ENCODE results near the gene INCA1. TPM values are rescaled to one million over a fixed set of nuclear protein-coding genes. Genes with fewer than 3 reads are reported as not detected.

The INCA1 gene
- polyA plus RNA-seq, 1 of the 3 experiments (the other 2 are of a cell fraction), result 1.2 TPM

GRCh38 chr17:4966844-4967538 lies 30.3 kb downstream of the INCA1 start (continued):
- peak; percentile 98 for TF ChIP-seq IRF3 (IDR thresholded peaks at IDR 0.05; ENCODE audit: low read depth, low read length)
- TF ChIP-seq POLR2AphosphoS5 (IDR thresholded peaks at IDR 0.05; ENCODE audit: low read depth, low read length), result peak; percentile 8; the same call in 1 of the 2 replicates
- TF ChIP-seq FOXJ3 (CRISPR knock-in tag; IDR thresholded peaks at IDR 0.05), result 0 out of 2 replicates have a peak, but pooled peaks have one; percentile 18
- no peak for TF ChIP-seq YY1 (IDR thresholded peaks at IDR 0.05; ENCODE audit: low read depth)
- no peak for TF ChIP-seq GATA2 (CRISPR knock-in tag; IDR thresholded peaks at IDR 0.05)
- TF ChIP-seq FOSL2 (IDR thresholded peaks at IDR 0.05; ENCODE audit: borderline replicate concordance, low read depth), result no peak
- peak; percentile 45 for TF ChIP-seq GABPA (IDR thresholded peaks at IDR 0.05; ENCODE audit: low read depth)
- no peak for TF ChIP-seq SIN3A (IDR thresholded peaks at IDR 0.05; ENCODE audit: borderline replicate concordance, low read depth, low read length)
- no peak for TF ChIP-seq CTCF (IDR thresholded peaks at IDR 0.05)
- no peak for TF ChIP-seq TAF1 (IDR thresholded peaks at IDR 0.05; ENCODE audit: borderline replicate concordance, low read depth, low read length)
- 0 out of 2 replicates have a peak, but pooled peaks have one; percentile 31 for TF ChIP-seq MXI1 (IDR thresholded peaks at IDR 0.05; ENCODE audit: low read depth, low read length)
- peak; percentile 100 for TF ChIP-seq PBX3 (IDR thresholded peaks at IDR 0.05)
- TF ChIP-seq TCF12 (IDR thresholded peaks at IDR 0.05), result no peak
- TF ChIP-seq USF2 (IDR thresholded peaks at IDR 0.05; ENCODE audit: borderline replicate concordance, low read depth, low read length), result 0 out of 2 replicates have a peak, but pooled peaks have one; percentile 22
- no peak for TF ChIP-seq EP300 (IDR thresholded peaks at IDR 0.05; ENCODE audit: borderline replicate concordance in 1 of 2, low read depth in 1 of 2, low read length in 1 of 2)
- no peak for TF ChIP-seq NFIC (IDR thresholded peaks at IDR 0.05; ENCODE audit: borderline replicate concordance)
- TF ChIP-seq CHD2 (IDR thresholded peaks at IDR 0.05; ENCODE audit: low read length, partially characterized antibody), result peak; percentile 94
- peak; percentile 81; the same call in 1 of the 2 replicates for TF ChIP-seq MAX (IDR thresholded peaks at IDR 0.05; ENCODE audit: low read depth)
- TF ChIP-seq EZH2phosphoT487 (IDR thresholded peaks at IDR 0.05; ENCODE audit: borderline replicate concordance, low read depth), result no peak
